Endothelial cell of umbilical vein (primary cell): ENCODE data around the gene CACNA1S.

Experiments
- CTCF ChIP-seq, 2 donors: IDR thresholded peaks; 1 replicate in 1 of 2; 2 replicates in 1 of 2; pipeline ENCODE4 v1.5.1; 2011; ENCODE audit warnings: low read length in 2 of 2, mild to moderate bottlenecking in 2 of 2, moderate library complexity in 2 of 2, control low read depth in 1 of 2, inconsistent platforms in 1 of 2, low read depth in 1 of 2; ENCODE audit not compliant: insufficient read depth in 1 of 2; ENCODE audit errors: extremely low read depth in 1 of 2
- MAX ChIP-seq: IDR thresholded peaks from 2 replicates; pipeline ENCODE4 v1.6.1; 2011; ENCODE audit not compliant: insufficient read depth, insufficient read length
- MYC ChIP-seq: IDR thresholded peaks from one replicate; pipeline ENCODE4 v1.6.1; 2011; ENCODE audit warnings: mild to moderate bottlenecking, low read depth, low read length
- POLR2A ChIP-seq: IDR thresholded peaks from 2 replicates; pipeline ENCODE4 v1.6.1; 2012; ENCODE audit warnings: low read depth, mild to moderate bottlenecking, control low read depth, low read length
- POLR2AphosphoS5 ChIP-seq: IDR thresholded peaks from 2 replicates; pipeline ENCODE4 v1.6.1; 2012; ENCODE audit warnings: low read depth, mild to moderate bottlenecking, control low read depth, low read length, moderate library complexity; ENCODE audit not compliant: insufficient read depth

GRCh38 chr1:200992382-200993048 lies 119.7 kb downstream of the CACNA1S start:
- no peak for TF ChIP-seq POLR2A
- TF ChIP-seq CTCF (IDR thresholded peaks at IDR 0.05; ENCODE audit: extremely low read depth in 1 of 2, insufficient read depth in 1 of 2, low read depth in 1 of 2, low read length in 2 of 2) = no peak
- TF ChIP-seq POLR2AphosphoS5 = no peak
- TF ChIP-seq MYC = no peak
- no peak for TF ChIP-seq MAX
